ENCODE measurements around the gene SDR42E1. TPM values are rescaled to one million over a fixed set of nuclear protein-coding genes. Genes with fewer than 3 reads are reported as not detected.
A peak's percentile ranks its signal among the peaks of the same experiment; 100 is the strongest.

SDR42E1 gene
- total RNA-seq, 6 donors from 2014 or later = 2.1 to 5.7 (median 4.1) TPM

DNA sequence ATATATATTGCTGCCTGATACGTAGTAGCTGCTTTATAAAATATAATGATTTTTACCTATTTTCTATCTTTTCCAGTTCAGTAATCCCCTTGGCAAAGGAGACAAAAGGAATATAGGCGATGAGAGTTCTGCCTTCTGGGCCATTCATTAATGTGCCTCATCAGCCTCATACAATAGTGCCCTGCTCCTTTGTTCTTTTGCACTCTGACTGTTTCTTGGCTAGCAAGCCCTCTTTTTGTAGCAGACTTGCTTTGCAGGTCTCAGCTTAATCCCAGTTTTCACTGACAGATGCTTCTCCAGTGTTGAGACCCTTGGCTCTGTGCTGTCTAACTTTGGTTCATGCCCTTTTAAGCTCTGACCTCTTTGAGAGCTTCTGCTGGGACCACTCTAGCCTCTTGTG, 34.2 kb upstream of the SDR42E1 start:
- Histone ChIP-seq H3K4me1 (peaks cover 5 to 8% (median 5%) of the 10 kb centered on the region in 4 donors), H3K27me3 (no peaks in the 10 kb centered on the region), H3K36me3 (no peaks in the 10 kb centered on the region), H3K4me3 (no peak overlapping the region), H3K27ac (no peak overlapping the region), H3K9me3 (no peaks in the 10 kb centered on the region)
- DNase-seq (no peak), ATAC-seq (ENCODE audit: low FRiP score in 2 of 2) (no peak)
- 54 to 86% methylated on average over 2 of the region's 2 CpGs for WGBS, 2 donors
- TF ChIP-seq POLR2AphosphoS5 (IDR thresholded peaks at IDR 0.05) (no peak), POLR2A (IDR thresholded peaks at IDR 0.05) (no peak), EP300 (IDR thresholded peaks at IDR 0.05) (no peak)
- TF ChIP-seq, protein P1, sequence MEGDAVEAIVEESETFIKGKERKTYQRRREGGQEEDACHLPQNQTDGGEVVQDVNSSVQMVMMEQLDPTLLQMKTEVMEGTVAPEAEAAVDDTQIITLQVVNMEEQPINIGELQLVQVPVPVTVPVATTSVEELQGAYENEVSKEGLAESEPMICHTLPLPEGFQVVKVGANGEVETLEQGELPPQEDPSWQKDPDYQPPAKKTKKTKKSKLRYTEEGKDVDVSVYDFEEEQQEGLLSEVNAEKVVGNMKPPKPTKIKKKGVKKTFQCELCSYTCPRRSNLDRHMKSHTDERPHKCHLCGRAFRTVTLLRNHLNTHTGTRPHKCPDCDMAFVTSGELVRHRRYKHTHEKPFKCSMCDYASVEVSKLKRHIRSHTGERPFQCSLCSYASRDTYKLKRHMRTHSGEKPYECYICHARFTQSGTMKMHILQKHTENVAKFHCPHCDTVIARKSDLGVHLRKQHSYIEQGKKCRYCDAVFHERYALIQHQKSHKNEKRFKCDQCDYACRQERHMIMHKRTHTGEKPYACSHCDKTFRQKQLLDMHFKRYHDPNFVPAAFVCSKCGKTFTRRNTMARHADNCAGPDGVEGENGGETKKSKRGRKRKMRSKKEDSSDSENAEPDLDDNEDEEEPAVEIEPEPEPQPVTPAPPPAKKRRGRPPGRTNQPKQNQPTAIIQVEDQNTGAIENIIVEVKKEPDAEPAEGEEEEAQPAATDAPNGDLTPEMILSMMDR (IDR thresholded peaks at IDR 0.05) = no peak

DNA sequence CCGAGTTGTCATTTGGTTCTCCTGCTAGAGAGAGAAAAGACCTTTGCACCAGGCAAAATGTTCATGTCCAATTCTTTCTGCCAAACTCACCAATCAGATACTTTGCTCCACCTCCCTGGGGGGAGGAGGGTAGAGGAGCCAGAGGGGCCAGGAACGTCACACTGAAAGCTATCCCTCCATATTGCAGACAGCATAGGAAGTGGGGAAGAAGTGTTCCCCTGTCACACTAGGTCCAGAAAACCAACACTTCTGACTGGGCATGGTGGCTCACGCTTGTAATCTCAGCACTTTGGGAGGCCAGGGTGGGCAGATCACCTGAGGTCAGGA, 33.3 kb upstream of the SDR42E1 start:
- H3K36me3 ChIP-seq = no peaks in the 10 kb centered on the region
- peak overlapping the region in 3 of 4 donors; percentile 12 to 40 (median 32) for H3K27ac ChIP-seq
- no peaks in the 10 kb centered on the region for H3K9me3 ChIP-seq
- 75 to 76% methylated on average over 3 of the region's 3 CpGs for WGBS, 2 donors
- TF ChIP-seq EP300 (IDR thresholded peaks at IDR 0.05) = no peak
- TF ChIP-seq, protein P1 (IDR thresholded peaks at IDR 0.05) = no peak
- no peak for TF ChIP-seq POLR2A (IDR thresholded peaks at IDR 0.05)
- no peak for TF ChIP-seq POLR2AphosphoS5 (IDR thresholded peaks at IDR 0.05)
- ATAC-seq (ENCODE audit: low FRiP score in 2 of 2) (no peak), DNase-seq (no peak)
- no peaks in the 10 kb centered on the region for H3K27me3 ChIP-seq
- H3K4me3 ChIP-seq = no peak overlapping the region
- H3K4me1 ChIP-seq = peaks cover 5 to 7% (median 5%) of the 10 kb centered on the region in 4 donors

DNA sequence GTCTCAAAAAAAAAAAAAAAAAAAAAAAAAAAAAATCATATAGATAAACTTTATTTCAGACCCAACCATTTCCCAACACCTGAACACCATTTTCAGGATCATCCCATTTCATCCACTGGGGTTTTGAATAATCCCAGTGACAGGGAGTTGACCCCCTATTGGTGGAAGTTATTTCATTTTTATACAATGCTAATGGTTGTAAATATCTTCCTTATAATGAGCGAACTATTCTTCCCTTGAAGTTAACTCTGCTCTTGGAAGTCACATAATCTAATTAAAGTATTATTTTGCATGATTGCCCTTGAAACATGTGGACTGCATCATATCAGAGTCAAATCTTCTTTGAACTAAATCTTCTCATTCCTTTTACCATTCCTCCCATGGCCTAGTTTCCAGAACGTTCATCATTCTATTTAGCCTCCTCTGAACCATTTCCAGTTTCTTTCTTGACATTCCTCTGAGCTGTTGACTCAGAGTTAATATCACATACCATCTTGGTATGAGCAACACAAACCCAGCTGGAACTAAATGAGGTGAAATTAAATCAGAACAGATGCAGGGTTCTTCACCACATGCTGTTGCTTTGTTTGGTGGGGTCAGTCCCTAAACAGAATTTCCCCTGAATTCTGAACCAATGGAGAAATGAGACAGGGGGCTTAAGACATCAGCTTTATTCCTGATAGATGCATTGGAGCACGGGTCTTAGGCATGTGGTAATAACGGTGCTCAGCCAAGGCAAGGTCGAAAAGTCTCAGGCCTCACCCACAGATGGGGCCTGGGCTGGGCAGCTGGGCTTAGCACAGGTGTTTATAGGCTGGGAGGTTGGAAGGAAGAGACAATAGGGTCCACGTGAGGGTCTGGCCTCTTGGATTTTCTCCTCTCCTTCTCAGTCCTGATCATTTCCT, 32.7 kb upstream of the SDR42E1 start:
- Histone ChIP-seq H3K36me3 (no peaks in the 10 kb centered on the region), H3K27me3 (no peaks in the 10 kb centered on the region), H3K4me1 (peaks cover 5 to 7% (median 5%) of the 10 kb centered on the region in 4 donors), H3K27ac (peak overlapping the region in 3 of 4 donors; percentile 12 to 40 (median 32)), H3K4me3 (no peak overlapping the region), H3K9me3 (no peaks in the 10 kb centered on the region)
- 69 to 71% methylated on average over 6 of the region's 6 CpGs for WGBS, 2 donors
- TF ChIP-seq, protein P1 (IDR thresholded peaks at IDR 0.05) = no peak
- no peak for TF ChIP-seq POLR2A (IDR thresholded peaks at IDR 0.05)
- no peak for TF ChIP-seq POLR2AphosphoS5 (IDR thresholded peaks at IDR 0.05)
- no peak for TF ChIP-seq EP300 (IDR thresholded peaks at IDR 0.05)
- ATAC-seq (ENCODE audit: low FRiP score in 2 of 2) (no peak), DNase-seq (no peak)

DNA sequence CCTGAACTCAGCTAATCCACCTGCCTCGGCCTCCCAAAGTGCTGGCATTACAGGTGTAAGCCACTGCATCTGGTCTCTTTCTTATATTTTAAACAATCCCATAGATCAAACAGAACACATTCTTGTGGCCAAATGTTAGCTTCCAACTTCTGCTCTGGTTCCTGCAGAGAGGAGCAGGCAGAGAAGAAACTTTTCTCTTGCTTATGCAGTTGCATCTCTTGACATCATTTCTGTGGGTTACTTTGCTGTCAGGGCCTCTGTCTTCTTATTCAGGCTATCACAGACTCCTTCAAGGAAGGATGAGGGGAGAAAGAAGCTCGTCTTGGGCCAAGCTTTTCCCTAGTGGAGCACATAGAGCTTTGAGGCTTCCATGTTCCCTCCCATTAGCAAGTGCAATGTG, 31.6 kb upstream of the SDR42E1 start:
- Histone ChIP-seq H3K27me3 (no peaks in the 10 kb centered on the region), H3K9me3 (no peaks in the 10 kb centered on the region), H3K36me3 (no peaks in the 10 kb centered on the region), H3K27ac (peak overlapping the region in 2 of 4 donors; percentile 20 to 37), H3K4me3 (no peak overlapping the region), H3K4me1 (peaks cover 5 to 7% (median 5%) of the 10 kb centered on the region in 4 donors)
- TF ChIP-seq POLR2AphosphoS5 (IDR thresholded peaks at IDR 0.05) (no peak), EP300 (IDR thresholded peaks at IDR 0.05) (no peak), POLR2A (IDR thresholded peaks at IDR 0.05) (no peak)
- TF ChIP-seq, protein P1 (IDR thresholded peaks at IDR 0.05) = no peak
- 70 to 91% methylated on average over 2 of the region's 2 CpGs for WGBS, 2 donors
- no peak for ATAC-seq (ENCODE audit: low FRiP score in 2 of 2)
- DNase-seq = no peak
